NCI-H2171 treated with DMSO at 0.1 percent for 48 hours (cell line): ENCODE results near the gene RTN4.
"Not testable (repeated sequence)": the region's sequence is repeated elsewhere in the genome, so short reads cannot be mapped to it uniquely, and the experiment has no call there.

Experiments
- DNase-seq: peaks from one replicate; lab custom pipeline; 2025; lab: John Stamatoyannopoulos, UW

RTN4 gene, protein sequence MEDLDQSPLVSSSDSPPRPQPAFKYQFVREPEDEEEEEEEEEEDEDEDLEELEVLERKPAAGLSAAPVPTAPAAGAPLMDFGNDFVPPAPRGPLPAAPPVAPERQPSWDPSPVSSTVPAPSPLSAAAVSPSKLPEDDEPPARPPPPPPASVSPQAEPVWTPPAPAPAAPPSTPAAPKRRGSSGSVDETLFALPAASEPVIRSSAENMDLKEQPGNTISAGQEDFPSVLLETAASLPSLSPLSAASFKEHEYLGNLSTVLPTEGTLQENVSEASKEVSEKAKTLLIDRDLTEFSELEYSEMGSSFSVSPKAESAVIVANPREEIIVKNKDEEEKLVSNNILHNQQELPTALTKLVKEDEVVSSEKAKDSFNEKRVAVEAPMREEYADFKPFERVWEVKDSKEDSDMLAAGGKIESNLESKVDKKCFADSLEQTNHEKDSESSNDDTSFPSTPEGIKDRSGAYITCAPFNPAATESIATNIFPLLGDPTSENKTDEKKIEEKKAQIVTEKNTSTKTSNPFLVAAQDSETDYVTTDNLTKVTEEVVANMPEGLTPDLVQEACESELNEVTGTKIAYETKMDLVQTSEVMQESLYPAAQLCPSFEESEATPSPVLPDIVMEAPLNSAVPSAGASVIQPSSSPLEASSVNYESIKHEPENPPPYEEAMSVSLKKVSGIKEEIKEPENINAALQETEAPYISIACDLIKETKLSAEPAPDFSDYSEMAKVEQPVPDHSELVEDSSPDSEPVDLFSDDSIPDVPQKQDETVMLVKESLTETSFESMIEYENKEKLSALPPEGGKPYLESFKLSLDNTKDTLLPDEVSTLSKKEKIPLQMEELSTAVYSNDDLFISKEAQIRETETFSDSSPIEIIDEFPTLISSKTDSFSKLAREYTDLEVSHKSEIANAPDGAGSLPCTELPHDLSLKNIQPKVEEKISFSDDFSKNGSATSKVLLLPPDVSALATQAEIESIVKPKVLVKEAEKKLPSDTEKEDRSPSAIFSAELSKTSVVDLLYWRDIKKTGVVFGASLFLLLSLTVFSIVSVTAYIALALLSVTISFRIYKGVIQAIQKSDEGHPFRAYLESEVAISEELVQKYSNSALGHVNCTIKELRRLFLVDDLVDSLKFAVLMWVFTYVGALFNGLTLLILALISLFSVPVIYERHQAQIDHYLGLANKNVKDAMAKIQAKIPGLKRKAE

DNA sequence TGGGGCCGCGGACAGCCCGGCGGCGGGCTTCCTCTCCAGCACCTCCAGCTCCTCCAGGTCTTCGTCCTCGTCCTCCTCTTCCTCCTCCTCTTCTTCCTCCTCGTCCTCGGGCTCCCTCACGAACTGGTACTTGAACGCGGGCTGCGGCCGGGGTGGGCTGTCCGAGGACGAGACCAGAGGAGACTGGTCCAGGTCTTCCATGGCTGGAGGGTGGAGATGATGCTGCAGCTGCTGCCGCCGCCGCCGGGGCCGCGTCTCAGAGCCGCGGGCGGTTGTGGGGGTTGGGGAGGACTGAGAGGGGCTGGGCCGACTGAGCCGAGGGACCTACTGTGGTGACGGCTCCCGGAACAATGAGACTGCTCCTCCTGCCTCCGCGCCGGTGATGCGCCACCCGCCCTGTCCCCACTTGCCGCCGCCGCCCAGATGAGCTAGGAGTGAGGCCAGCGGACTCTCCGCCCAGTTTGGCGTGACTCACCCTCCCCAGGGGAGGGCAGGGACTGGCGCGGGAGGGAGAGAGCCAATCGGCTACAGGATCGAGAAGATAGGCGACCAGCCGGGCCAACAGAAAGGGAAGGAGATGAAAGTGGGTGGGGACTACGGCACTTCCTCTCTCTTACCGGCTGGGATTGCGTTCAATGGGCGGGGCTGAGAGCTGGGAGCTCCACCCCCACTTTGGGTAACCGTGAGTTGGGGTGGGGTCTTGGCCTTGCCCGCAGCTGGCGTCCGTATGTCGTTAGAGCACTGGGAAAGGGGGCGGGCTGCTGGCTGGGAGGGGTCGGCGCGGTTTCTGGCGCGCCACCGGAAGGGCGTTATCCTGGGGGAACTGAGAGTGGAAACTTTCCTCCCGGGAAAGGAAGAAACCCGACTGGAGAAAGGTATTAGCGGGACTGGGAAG, at the start of gene RTN4:
RTN4 (minus strand) TSS at position 352 of the 895 bp plus-strand sequence; CDS start at position 201, 151 bp downstream.
- peak; percentile 99 for DNase-seq

DNA sequence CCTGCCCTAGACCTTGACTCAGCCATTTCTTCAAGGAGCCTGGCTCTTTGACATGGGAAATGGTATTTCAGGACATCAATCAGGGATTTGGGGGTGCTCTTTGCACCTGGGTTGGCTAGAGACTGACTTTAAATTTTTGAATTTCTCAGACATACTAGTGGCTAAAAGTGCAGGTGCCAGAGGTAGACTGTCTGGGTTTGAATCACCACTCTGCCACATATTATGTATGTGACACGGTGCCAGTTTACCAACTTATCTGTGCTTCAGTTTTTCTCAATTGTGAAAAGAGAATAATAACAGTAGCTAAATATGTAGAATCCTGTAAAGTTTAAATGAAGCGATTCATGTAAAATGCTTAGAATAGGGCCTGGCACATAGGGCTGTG, 49.2 kb upstream of the RTN4 start:
- DNase-seq, result no peak

DNA sequence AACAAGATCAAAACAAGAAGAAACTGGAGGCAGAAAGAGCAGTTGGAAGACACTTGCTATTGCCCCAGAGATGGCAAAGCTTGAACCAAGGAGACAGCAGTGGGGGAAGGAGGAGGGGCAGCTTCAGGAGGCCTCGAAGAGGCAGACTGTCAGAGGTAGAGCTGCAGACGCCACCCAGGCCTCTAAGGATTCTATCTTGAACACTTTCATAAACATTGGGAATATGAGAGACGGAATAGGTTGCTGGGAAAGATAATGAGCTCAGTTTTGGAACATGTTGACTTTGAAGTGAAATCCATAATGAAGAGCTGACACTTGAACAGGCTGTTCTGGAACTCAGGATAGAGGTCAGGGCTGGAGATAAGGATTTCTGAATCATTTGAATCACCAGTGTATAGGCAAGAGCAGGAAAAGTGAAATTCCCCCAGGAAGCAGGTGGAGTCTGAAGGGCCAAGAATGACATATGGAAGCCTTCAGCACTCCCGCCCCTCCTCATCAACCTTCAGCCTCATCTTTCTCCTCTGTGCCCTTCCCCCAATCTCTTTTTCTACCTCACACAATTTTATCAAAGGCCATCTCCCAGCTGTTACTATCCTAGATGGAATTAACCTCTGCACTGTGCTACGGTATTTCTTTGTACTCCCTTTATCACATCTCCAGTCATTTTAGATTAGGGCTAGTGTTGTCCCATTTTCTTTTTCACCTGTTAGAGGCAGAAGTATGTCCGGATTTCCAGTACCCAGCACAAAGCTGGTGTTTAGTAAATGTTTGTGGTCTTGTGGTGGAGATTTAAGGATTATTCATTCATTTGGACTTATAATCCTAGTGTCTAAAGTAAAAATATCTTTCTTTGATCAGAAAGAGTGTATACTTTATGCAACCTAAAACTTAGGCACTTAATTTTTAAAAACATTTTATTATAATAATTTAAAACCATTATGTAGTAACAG, 47.5 kb upstream of the RTN4 start:
- peak; percentile 94 for DNase-seq

DNA sequence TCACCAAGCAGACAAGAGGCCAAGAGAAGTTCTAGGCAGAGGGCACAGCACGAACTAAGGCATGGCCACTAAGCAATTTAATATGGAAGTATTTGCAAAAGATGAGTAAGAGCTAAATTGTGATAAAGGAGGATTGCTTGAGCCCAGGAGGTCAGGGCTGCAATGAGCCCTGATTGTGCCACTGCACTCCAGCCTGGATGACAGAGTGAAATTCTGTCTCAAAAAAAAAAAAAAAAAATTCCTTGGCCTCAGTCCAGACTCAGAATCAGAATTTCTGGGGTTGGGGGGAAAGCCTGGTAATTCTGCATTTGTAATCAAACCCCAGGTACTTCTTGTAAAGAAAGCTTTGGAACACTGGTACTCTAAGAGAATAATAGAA, 46.8 kb upstream of the RTN4 start:
- DNase-seq, result peak; percentile 65

DNA sequence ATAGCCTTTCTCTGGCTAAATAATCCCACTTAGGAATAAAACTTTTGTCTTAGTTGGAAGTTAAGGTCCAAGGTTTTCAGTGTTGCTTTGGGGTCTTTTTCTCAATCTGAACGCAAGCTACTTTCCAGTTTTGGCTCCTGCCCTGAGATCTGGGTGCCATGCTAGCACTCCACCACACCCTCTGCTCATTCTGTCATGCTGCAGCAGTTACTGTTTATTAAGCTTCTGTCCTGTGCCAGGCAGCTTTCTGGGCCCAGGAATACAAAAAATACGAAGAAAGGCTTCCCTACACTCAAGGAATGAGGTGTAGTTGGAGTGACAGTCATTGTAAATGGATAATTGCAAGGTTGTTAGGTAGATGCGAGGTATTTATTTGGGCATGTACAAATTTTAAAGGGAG, 46.3 kb upstream of the RTN4 start:
- DNase-seq, result peak; percentile 28

DNA sequence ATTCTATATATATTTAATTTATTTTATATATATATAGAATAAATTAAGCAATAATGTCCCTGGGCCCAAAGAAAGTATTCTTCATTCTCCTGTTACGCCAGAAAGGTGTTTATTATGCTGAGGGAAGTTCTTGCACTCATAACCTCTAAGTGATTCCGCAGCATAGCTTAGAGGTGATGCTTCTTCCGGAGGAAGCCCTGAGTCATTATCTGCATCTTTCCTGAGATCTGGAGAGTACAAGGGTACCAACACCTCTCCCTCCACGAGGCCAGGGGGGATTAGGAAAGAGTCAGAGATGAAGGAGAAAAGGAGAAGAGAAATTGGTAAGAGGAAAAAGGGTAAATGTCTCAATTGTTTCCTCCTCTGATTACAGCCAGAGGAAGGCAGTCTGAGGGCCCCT, 43.1 kb upstream of the RTN4 start:
- DNase-seq, result no peak

DNA sequence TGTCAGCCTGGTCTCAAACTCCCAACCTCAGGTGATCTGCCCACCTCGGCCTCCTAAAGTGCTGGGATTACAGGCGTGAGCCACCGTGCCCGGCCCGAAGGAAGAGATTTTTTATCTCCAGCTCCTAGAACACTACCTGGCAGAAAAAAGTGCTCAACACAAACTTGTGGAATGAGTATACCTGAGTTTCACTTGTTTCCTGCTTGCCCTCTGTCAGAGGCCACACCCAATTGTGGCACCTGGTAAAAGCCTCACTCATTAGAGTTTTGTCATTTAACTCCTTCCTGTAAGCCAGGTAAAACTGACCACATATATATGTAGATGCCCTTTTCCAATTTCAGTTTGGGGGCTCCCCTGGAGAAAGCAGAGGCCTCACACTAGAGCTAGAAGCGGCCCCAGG, 42.2 kb upstream of the RTN4 start:
- DNase-seq, result no peak

DNA sequence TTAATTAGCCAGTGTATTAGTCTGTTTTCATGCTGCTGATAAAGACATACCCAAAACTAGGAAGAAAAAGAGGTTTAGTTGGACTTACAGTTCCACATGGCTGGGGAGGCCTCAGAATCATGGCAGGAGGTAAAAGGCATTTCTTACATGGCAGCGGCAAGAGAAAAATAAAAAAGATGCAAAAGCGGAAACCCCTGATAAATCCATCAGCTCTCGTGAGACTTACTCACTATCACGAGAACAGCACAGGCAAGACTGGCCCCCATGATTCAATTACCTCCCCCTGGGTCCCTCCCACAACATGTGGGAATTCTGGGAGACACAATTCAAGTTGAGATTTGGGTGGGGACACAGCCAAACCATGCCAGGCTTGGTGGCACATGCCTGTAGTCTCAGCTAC, 41.4 kb upstream of the RTN4 start:
- DNase-seq, result not testable (repeated sequence)

DNA sequence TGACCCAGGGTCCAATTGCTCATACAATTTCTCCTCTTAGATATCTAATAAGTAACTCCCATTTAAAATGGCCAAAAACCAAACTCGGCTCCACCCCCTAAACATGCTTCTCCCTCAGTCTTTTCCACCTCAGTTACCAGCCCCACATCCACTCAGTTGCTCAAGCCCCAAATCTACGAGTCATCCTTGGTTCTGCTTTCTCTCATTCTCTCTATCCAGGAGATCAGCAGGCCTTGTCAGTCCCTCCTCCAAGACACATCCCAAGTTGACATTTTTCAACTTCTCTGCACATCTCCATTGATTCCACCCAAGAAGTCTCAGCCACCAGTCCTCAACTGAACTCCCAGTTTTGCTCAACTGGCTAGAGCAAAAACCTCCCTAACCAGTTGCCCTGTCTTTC, 40.5 kb upstream of the RTN4 start:
- DNase-seq, result no peak

DNA sequence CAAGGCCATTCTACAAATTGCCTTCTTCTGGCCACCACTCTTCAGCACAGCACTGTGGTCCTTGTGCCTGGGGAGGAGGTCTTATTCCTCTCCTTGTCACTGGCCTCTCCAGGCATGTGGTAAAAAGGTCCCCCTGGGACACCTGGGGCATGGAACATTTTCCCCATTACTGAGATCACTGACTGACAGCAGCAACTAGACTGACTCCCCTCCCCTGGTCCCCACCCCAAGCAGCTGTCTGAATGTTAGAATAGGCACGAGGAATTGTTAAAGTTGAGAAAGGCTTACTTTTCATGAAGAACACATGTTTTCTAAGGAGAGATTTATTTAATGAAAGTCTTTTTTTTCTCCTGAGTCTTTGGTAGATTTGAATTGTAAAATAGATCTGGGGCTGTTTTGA, 39.5 kb upstream of the RTN4 start:
- DNase-seq, result no peak

DNA sequence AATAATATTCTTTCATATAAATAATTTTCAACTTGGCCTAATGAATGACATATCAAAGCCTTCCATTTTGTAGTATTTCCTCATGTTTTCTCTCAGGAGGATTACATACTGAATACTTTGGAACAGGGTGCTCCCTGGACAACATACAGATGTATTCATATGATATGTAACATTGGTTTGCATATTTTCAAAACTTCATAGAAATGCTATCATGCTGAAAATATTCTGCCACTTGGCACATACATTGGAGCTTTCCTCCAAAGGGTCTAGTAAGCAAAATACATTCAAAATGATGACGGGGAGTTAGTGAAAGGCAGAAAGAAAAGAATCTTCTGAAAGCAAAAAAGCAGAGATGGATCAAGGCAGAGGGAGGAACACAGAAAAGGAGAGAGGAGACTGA, 38.1 kb upstream of the RTN4 start:
- DNase-seq, result no peak

DNA sequence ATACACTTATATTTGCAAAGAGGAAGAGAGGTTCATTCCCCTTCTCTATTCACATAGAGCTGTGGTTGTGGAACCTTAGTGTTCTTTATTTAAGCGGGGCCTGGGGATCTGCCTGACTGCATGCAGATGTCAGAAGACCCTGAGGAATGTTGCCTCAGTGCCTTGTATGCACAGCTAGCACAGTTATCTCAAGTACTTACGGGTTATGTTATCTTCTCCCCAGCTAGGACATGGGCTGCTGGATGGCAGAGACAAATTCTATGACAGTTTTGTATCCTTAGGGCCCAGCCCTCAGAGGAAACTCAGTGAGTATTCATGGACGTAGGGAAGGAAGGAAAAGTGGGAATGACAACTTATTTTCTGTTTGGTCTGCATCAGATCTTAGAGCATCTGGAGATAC, 37.7 kb upstream of the RTN4 start:
- DNase-seq, result no peak

DNA sequence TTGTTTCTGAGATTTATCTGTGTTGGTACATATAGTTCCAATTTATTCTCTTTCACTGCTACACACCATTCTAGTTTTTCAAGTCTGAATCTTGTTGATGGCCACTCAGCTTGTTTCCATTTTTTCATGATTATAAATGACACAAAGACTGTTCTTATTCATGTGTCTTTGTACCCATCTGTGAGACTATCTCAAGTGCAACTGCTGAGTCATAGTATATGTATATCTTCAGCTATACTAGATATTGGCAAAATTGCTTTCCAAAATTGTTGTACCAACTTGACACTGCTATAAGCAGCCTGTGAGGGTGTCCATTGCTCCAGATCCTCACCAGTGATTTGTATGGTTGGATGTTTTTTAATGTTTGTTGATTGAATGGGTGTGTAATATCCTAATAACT, 37.2 kb upstream of the RTN4 start:
- no peak for DNase-seq

DNA sequence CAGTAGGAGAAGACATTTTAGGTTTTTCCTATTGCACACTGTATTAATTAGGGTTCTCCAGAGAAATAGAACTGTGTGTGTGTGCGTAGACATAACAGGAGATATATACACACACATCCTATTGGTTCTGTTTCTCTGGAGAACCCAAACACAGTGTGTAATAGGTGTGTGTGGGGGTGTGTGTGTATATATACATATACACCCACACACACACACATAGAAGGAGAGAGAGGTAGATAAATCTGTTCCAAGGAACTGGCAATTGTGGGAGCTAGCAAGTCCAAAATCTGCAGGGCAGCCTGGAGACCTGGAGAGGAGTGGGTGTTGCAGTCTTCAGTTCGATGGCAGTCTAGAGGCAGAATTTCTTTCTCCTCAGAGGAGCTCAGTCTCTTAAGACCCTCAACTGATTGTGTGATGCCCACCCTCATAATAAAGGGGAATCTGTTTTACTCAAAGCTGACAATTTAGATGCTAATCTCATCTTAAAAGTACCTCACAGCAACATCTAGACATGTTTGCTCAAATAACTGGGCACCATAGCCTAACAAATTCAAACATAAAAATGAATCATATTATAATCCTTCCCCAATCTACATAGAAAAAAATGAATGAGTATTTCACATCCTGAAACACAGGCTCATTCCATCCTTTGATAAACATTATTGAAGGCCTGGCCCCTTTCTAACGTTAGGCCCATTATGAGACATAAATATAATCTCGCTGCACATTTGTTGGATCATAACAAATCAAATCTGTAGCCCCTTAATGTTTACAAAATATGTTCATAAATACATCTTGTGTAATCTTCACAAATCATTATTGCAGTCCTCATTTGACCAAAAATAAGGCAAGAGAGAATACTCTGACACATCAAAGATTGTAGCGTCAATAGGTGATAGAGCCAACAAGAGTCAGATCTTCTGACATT, 35.1 kb upstream of the RTN4 start:
- no peak for DNase-seq

DNA sequence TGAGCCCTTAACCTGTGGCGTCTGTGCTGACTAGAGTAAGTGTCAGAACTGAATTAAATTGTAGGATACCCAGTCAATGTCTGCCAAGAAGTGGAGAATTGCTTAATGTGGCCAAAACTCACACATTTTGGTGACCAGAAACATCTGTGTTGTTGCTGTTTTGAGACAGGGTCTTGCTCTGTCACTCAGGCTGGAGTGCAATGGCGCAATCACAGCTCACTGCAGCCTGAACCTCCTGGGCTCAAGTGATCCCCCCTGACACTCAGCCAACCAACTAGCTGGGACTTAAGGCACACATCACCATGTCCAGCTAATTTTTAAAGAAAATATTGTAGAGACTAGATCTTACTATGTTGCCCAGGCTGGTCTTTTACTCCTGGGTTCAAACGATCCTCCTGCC, 34.4 kb upstream of the RTN4 start:
- no peak for DNase-seq

DNA sequence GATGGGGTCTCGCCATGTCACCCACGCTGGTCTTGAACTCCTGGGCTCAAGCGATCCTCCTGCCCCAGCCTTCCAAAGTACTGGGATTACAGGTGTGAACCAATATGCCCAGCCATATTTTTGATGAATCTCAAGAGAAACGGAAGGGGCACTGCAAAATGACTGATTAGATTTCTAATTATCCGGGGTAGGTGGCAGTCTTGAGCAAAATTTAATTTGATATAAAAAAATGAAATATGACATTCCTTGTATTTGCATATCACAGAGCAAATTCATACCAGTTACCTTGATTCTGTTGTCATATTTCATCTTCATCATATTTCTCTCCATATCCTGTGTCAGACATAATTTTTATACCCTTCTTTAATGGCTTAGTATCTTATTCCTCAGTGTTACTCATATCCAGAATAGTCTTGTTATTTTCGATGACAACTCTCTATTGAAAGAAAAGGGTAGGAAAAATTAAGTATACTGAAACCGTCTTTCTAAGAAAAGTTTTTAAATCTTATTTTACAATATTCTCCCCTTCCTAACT, 30.0 kb upstream of the RTN4 start:
- DNase-seq, result no peak

DNA sequence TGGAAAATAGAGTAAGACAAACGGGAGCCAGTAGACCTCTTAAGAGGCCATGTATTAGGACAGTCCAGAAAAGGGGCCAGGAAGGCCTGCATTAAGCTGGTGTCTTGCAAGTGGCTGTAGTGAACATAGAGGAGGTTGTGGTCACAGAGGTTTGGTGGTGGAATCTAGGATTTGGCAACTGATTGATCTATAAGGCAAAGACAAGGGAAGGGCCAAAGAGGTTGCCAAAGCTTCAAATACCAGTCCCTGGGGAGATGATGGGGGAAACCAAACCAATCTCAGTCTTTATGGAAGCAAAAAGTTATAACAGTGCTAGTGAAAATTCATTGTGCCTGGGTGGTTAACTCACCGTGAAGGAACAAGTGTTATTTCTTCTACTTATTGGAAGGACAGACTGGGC, 28.7 kb upstream of the RTN4 start:
- DNase-seq, result no peak

DNA sequence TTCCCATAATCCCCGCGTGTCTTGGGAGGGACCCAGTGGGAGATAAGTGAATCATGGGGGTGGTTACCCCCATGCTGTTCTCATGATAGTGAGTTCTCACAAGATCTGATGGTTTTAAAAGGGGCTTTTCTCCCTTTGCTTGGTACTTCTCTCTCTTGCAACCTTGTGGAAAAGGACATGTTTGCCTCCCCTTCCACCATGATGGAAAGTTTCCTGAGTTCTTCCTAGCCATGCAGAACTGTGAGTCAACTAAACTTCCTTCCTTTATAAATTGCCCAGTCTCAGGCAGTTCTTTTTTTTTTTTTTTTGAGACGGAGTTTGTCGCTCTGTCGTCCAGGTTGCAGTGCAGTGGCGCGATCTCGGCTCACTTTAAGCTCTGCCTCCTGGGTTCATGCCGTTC, 26.5 kb upstream of the RTN4 start:
- no peak for DNase-seq

DNA sequence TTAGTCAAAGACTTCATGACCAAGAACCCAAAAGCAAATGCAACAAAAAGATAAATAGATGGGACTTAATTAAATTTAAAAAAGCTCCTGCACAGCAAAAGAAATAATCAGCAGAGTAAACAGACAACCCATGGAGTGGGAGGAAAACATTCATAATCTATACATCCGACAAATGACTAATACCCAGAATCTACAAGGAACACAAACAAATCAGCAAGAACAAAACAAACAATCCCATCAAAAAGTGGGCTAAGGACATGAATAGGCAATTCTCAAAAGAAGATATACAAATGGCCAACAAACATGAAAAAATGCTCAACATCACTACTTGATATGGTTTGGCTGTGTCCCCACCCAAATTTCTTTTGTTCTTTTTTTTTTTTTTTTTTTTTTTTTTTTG, 25.8 kb upstream of the RTN4 start:
- DNase-seq, result not testable (repeated sequence)
